Measurements from ENCODE around the gene COPB2. TPM values are rescaled to one million over a fixed set of nuclear protein-coding genes. Genes with fewer than 3 reads are reported as not detected.
"Not testable (repeated sequence)": the region's sequence is repeated elsewhere in the genome, so short reads cannot be mapped to it uniquely, and the experiment has no call there.

COPB2 gene
- total RNA-seq, 4 donors from 2014 or later = 46.1 to 63.6 (median 53.6) TPM

DNA sequence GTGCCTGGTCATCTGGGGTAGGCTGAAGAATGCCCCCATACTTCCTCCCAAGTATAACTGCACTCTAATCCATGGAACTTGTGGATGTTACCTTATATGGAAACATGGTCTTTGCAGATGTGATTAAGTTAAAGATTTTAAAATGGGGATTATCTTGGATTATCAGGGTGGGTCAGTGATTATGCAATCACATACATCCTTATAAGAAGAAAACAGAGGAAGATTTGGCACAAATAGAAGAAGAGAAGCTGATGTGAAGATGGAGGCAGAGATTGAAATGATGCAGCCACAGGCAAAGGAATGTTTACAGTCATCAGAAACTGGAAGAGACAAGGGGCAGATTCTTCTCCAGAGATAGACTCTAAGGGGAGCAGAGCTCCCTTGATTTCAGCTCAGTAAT is 47.4 kb downstream of the COPB2 start:
- DNase-seq (ENCODE audit: low spot score in 2 of 2) = no peak
- H3K4me3 ChIP-seq (ENCODE audit: low read depth, poor library complexity, severe bottlenecking) = no peak overlapping the region
- no peak for TF ChIP-seq POLR2A (IDR thresholded peaks at IDR 0.05)
- TF ChIP-seq, protein P1, sequence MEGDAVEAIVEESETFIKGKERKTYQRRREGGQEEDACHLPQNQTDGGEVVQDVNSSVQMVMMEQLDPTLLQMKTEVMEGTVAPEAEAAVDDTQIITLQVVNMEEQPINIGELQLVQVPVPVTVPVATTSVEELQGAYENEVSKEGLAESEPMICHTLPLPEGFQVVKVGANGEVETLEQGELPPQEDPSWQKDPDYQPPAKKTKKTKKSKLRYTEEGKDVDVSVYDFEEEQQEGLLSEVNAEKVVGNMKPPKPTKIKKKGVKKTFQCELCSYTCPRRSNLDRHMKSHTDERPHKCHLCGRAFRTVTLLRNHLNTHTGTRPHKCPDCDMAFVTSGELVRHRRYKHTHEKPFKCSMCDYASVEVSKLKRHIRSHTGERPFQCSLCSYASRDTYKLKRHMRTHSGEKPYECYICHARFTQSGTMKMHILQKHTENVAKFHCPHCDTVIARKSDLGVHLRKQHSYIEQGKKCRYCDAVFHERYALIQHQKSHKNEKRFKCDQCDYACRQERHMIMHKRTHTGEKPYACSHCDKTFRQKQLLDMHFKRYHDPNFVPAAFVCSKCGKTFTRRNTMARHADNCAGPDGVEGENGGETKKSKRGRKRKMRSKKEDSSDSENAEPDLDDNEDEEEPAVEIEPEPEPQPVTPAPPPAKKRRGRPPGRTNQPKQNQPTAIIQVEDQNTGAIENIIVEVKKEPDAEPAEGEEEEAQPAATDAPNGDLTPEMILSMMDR (IDR thresholded peaks at IDR 0.05) = no peak
- intact Hi-C loops (cut with DNase I; ENCODE audit: low total_unique reads) = no loop called here

DNA sequence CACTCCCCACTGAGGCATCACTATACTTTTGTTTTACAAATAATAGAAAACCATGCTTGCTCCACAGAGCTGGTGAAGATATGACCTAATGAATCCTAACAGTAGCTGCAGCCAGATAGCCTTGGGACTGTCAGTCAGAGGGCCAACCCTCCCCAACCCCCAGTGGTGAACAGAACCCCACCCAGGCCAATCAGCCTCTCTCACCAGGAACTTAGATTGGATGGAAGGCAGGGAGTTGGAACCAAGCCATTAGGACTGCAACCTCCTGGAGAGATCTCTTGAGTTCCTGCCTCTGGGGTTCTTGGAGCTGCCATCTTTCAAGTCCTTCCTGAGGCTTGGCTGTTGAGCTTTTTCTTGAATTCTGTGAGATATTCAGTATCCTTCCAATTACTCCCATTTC is 48.7 kb downstream of the COPB2 start:
- no peak for TF ChIP-seq POLR2A (IDR thresholded peaks at IDR 0.05)
- TF ChIP-seq, protein P1 (IDR thresholded peaks at IDR 0.05) = no peak
- DNase-seq (ENCODE audit: low spot score in 2 of 2) = no peak
- intact Hi-C loops (cut with DNase I; ENCODE audit: low total_unique reads) = no loop called here
- no peak overlapping the region for H3K4me3 ChIP-seq (ENCODE audit: low read depth, poor library complexity, severe bottlenecking)

DNA sequence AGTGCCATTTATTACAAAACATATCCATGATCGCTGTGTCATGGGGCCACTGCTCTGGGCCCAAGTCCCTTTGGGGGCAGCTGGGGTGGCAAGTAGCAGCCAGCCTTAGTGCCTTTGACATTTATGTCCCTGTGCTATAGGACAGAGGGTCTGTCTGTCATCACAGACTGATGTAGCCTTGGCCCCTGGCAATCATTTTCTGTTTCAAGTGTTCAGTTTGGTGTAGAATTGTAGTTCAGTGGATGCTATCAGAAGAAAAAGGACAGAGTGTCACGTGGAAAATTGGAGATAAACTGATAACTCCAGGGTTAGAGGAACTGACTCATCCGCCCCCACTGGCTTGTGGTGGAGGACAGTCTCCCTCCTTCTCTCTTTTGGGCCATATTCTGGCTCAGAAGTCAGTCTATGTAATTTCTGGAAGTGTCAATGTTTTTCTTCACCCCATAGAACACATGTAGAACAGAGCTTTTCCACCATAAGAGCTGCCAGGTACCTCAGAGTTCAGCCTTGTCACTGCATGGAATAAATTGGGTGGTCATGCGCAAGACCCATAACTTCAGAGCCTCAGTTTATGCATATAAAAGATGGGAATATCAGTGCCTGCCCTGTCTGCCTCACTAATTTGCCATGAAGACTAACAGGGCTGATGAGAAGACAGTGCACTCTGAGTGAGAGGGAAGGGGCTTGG is 50.1 kb downstream of the COPB2 start:
- TF ChIP-seq, protein P1 (IDR thresholded peaks at IDR 0.05) = no peak
- no peak for TF ChIP-seq POLR2A (IDR thresholded peaks at IDR 0.05)
- DNase-seq (ENCODE audit: low spot score in 2 of 2) = no peak
- intact Hi-C loops (cut with DNase I; ENCODE audit: low total_unique reads) = no loop called here
- H3K4me3 ChIP-seq (ENCODE audit: low read depth, poor library complexity, severe bottlenecking) = no peak overlapping the region
- 69 to 78% methylated on average over 4 of the region's 4 CpGs for WGBS, 2 donors

DNA sequence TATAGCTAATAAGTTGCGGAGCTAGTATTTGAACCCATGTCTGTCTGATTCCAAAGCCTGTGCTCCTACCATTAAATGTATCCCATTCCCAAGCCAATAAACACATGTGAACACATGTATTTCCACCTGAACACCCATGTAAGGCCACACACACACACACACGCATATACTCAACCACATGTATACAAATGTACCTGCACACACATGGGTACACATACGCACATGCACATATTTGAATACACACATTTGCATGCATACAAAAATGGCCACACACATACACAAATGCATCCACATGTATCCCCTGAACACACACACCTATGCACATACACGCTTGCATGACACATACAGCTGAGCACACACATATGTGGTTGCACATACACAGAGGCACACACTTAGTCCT is 51.0 kb downstream of the COPB2 start:
- WGBS, 2 donors = 90 to 97% methylated on average over 4 of the region's 4 CpGs
- no peak for TF ChIP-seq POLR2A (IDR thresholded peaks at IDR 0.05)
- TF ChIP-seq, protein P1 (IDR thresholded peaks at IDR 0.05) = no peak
- intact Hi-C loops (cut with DNase I; ENCODE audit: low total_unique reads) = no loop called here
- no peak overlapping the region for H3K4me3 ChIP-seq (ENCODE audit: low read depth, poor library complexity, severe bottlenecking)
- no peak for DNase-seq (ENCODE audit: low spot score in 2 of 2)

DNA sequence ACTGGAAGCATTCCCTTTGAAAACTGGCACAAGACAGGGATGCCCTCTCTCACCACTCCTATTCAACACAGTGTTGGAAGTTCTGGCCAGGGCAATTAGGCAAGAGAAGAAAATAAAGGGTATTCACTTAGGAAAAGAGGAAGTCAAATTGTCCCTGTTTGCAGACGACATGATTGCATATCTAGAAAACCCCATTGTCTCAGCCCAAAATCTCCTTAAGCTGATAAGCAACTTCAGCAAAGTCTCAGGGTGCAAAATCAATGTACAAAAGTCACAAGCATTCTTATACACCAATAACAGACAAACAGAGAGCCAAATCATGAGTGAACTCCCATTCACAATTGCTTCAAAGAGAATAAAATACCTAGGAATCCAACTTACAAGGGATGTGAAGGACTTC is 54.8 kb downstream of the COPB2 start:
- DNase-seq (ENCODE audit: low spot score in 2 of 2); intact Hi-C loops (cut with DNase I; ENCODE audit: low total_unique reads); H3K4me3 ChIP-seq (ENCODE audit: low read depth, poor library complexity, severe bottlenecking): not testable (repeated sequence)
- WGBS, 2 donors = 39 to 64% methylated on average over 1 of the region's 1 CpG

DNA sequence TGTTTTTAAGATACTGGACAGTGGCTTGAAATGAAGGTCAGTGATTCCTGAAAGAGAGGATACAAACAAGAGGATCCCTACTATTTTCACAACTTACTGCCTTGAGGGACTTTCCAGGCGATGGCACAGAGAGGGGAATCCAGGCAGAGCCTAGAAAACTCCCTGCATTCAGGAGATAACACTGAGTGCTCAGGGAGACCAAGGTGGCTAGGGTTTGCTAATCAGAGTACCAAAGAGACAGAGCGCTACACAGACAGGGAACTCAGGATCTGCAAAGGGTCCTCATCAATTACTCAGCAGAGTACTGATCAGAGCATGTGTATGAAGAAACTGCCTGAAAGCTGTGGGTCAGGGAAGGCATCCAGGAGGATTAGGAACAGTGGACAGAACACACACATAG is 57.4 kb downstream of the COPB2 start:
- intact Hi-C loops (cut with DNase I; ENCODE audit: low total_unique reads) = no loop called here
- no peak overlapping the region for H3K4me3 ChIP-seq (ENCODE audit: low read depth, poor library complexity, severe bottlenecking)
- DNase-seq (ENCODE audit: low spot score in 2 of 2) = no peak
- WGBS, 2 donors = 79 to 84% methylated on average over 2 of the region's 2 CpGs
- no peak for TF ChIP-seq POLR2A (IDR thresholded peaks at IDR 0.05)
- TF ChIP-seq, protein P1 (IDR thresholded peaks at IDR 0.05) = no peak
